ENCODE results near the gene RNF212B.

Gene RNF212B

DNA sequence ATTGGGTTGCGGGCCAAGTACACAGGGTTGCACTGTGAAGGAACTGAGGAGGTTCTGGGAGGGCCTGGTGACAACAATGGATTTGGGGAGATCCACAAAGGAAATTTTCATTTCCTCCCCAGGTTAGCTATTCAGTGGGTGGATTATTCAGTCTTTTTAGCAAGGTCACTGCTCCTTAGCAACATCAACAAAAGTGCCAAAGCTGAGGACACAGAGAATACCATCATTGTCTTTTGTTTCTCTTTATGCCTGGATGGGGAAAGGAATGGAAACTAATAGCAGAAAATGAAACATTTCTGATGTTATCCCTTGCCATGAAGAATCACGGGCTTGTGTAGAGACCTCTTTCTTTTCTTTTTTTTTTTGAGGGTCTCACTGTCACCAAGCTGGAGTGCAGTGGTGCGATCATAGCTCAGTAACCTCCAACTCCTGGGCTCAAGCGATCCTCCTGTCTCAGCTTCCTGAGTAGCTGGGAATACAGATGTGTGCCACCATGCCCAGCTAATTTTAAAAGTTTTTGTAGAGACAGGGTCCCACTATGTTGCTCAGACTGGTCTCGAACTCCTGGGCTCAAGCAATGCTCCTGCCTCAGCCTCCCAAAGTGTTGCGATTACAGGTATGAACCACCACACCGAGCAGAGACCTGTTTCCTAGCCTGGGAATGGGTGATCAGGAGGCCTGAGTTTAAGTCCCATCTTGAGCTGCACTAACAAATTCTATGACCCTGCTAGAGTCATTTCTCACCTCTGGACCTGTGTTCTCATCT is 58.5 kb downstream of the RNF212B start:
- no peak for DNase-seq (ENCODE audit: low spot score)
- no peak overlapping the region for H3K27ac ChIP-seq
- POLR2A ChIA-PET (ENCODE audit: low non-redundant PET) = interaction anchor here (0.6 to 0.7 kb wide), 2 partner anchors 97 to 171 kb away, joined by 3 to 4 read pairs; no protein-coding TSS in a partner anchor
- CTCF ChIA-PET = interaction anchor here (0.5 to 0.6 kb wide), 3 partner anchors 37 to 681 kb away, joined by 3 read pairs; no protein-coding TSS in a partner anchor
- TF ChIP-seq, protein P1, sequence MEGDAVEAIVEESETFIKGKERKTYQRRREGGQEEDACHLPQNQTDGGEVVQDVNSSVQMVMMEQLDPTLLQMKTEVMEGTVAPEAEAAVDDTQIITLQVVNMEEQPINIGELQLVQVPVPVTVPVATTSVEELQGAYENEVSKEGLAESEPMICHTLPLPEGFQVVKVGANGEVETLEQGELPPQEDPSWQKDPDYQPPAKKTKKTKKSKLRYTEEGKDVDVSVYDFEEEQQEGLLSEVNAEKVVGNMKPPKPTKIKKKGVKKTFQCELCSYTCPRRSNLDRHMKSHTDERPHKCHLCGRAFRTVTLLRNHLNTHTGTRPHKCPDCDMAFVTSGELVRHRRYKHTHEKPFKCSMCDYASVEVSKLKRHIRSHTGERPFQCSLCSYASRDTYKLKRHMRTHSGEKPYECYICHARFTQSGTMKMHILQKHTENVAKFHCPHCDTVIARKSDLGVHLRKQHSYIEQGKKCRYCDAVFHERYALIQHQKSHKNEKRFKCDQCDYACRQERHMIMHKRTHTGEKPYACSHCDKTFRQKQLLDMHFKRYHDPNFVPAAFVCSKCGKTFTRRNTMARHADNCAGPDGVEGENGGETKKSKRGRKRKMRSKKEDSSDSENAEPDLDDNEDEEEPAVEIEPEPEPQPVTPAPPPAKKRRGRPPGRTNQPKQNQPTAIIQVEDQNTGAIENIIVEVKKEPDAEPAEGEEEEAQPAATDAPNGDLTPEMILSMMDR (conservative IDR thresholded peaks at IDR 0.05; ENCODE audit: low read depth) = no peak

DNA sequence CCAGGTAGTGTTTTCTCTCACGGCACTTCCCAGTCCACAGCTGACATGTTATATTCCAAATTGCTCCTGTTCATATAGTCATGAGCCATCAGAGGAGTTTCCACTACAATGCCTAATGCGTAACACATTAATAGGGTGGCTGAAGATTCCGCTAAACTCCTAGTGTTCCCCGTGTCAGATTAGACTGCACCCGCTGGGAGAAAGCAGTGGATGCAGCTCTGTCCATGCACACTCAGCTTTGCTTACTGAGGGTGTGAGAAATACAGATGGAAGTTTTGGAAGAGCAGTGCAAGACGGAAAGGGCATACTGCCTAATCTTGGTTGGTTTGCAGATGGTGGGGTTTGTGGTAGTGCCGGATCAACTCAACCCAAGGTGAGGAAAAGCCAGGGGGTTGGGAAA is 59.4 kb downstream of the RNF212B start:
- ChIA-PET POLR2A (ENCODE audit: low non-redundant PET) (interaction anchor here (0.7 kb wide), 1 partner anchor 38 kb away, joined by 3 read pairs; no protein-coding TSS in a partner anchor), CTCF (interaction anchor here (0.5 to 1.4 kb wide), 2 partner anchors 74 to 177 kb away, joined by 3 read pairs; no protein-coding TSS in a partner anchor)
- DNase-seq (ENCODE audit: low spot score) = no peak
- TF ChIP-seq, protein P1 (conservative IDR thresholded peaks at IDR 0.05; ENCODE audit: low read depth) = no peak
- H3K27ac ChIP-seq = no peak overlapping the region

DNA sequence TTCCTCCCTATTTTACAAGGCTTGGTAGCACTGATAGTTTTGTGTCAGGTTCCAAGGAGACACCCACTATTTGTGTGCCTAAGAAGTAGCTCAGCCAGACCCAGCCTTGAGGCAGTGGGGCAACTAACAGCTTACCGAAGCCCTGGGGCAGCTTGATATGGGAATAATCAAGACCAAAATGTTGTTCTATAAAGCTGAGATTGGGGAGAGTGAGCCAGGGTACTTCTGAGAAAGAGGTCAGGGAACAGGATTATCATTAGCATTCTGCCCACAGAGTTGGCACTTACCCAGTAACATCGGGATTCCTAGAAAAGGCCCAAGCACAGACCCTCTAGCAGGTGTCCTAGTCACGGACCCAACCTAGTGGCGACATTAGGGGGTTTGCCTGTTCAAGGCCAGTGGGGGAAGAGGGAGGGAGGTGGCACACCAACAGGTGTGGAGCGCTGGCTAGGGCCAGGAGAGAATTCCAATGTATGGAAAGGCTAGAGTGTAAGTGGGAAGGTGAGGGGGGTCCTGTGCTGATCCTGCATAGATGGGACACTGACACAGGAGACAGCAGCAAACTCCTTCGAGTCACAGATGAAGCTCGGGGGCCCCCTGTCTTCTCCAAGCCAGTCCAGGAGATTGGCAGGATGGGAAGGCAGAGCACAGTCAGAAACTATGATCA is 60.0 kb downstream of the RNF212B start:
- TF ChIP-seq, protein P1 (conservative IDR thresholded peaks at IDR 0.05; ENCODE audit: low read depth) = no peak
- peak overlapping the region; percentile 39; the same call in 1 of the 2 replicates for H3K27ac ChIP-seq
- CTCF ChIA-PET = interaction anchor here (1.4 kb wide), 1 partner anchor 177 kb away, joined by 3 read pairs; no protein-coding TSS in a partner anchor
- DNase-seq (ENCODE audit: low spot score) = no peak
- POLR2A ChIA-PET (ENCODE audit: low non-redundant PET) = interaction anchor here (0.7 kb wide), 1 partner anchor 38 kb away, joined by 3 read pairs; no protein-coding TSS in a partner anchor

DNA sequence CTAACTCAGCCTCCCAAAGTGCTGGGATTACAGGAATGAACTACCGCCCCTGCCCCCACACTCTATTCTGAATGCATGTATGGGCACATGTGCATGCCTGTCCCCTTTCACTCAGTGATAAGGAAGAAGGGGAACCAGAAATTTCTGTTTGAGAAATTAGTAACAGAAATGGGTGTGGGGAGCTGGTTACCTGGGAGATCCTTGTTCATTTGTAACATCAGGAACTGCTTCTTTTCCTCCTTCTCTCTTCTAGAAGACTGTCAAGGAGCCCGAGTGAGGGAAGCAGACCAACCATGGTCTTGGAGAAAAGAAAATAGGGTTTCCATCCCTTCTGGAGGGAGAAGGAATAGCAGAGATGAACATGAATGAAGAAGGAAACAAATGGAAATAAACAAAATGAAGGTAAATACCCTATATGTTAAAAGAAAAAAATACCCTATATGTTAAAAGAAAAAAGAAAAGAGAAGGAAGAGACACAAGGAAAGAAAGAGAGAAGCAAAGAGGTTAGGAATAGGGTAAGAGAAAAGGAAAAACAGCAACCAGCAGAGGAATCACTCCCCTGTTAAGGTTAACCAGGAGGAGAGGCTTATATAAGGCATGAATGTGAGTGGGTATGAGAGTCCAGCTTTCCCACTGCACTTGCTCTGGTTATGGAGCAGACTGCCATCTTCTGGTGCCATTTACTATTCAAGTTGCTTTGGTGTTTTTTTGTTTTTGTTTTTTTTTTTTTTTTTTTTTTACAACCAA is 61.6 kb downstream of the RNF212B start:
- TF ChIP-seq, protein P1 (conservative IDR thresholded peaks at IDR 0.05; ENCODE audit: low read depth) = peak; percentile 28
- H3K27ac ChIP-seq = peak overlapping the region; percentile 36; the same call in 1 of the 2 replicates
- DNase-seq (ENCODE audit: low spot score) = no peak
- CTCF ChIA-PET = interaction anchor here (0.6 to 0.8 kb wide), 8 partner anchors 12 to 202 kb away, joined by 3 to 9 read pairs (median 6); no protein-coding TSS in a partner anchor
- POLR2A ChIA-PET (ENCODE audit: low non-redundant PET) = interaction anchor here (1.0 kb wide), 1 partner anchor 13 kb away, joined by 5 read pairs; the partner anchor contains the start of gene HOMEZ

DNA sequence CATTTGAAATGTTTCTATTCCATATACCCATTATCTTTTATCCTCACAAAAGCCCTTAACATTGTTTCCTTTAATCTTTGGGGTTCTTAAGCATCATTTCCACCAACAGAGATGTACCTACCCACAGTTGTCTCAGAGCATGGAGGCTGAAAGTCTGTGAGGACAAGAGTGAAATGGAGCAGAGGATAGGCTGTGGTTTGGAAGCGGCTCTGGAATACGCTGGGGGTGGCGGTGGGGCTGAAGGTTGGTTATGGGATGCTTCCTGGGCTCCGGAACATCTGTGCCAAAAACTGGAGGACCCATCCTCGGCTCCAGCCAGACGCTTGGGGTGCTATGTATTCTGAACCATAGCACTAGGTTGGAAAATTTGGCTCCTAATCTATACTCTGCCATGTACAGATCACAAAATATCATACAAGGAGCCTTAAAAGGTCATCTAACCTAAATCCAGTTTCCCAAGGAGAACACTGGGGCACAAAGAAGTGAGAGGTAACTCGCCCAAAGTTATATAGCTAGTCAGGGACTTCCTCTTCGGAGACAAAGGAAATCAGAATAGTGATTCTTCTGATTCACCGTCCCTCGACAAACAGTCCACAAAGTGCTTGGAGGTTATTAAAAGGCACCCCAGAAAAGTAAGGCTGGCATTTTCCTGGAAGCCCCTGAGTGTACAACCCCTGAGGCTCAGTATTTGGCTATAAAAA is 62.4 kb downstream of the RNF212B start:
- H3K27ac ChIP-seq = peak overlapping the region; percentile 96
- TF ChIP-seq, protein P1 (conservative IDR thresholded peaks at IDR 0.05; ENCODE audit: low read depth) = no peak
- POLR2A ChIA-PET (ENCODE audit: low non-redundant PET) = interaction anchor here (0.5 to 1.0 kb wide), 2 partner anchors 13 to 15 kb away, joined by 3 read pairs; no protein-coding TSS in a partner anchor
- no peak for DNase-seq (ENCODE audit: low spot score)
- CTCF ChIA-PET = interaction anchor here (0.5 to 1.3 kb wide), 8 partner anchors 12 to 294 kb away, joined by 3 to 9 read pairs (median 6); no protein-coding TSS in a partner anchor

Measured in RWPE1 (cell line).